Measurements from ENCODE around the gene BEST1. TPM values are rescaled to one million over a fixed set of nuclear protein-coding genes. Genes with fewer than 3 reads are reported as not detected.

Gene BEST1
- polyA plus RNA-seq, 2 of the 4 experiments (the other 2 are of a cell fraction), result 1.2 to 1.9 TPM

GRCh38 chr11:61961570-61962212, 11.5 kb downstream of the BEST1 start:
- CTCF ChIA-PET, result interaction anchor here (0.8 to 8.0 kb wide), 9 partner anchors 11 to 147 kb away, joined by 3 to 101 read pairs (median 7); partner anchors contain the start of gene BEST1
- DNase-seq (ENCODE audit: low read depth in 1 of 2, low spot score in 1 of 2), result peak; percentile 41 to 72

GRCh38 chr11:61962213-61963015, 12.3 kb downstream of the BEST1 start:
- POLR2A ChIA-PET, result interaction anchor here (0.6 to 4.6 kb wide), 16 partner anchors 10 to 165 kb away, joined by 3 to 66 read pairs (median 4); partner anchors contain the start of genes BEST1 and FADS3
- ATAC-seq (peak; percentile 36 to 47), DNase-seq (ENCODE audit: low read depth in 1 of 2, low spot score in 1 of 2) (peak; percentile 43 to 73), FAIRE-seq (no peak)
- no peak for TF ChIP-seq MAX (IDR thresholded peaks at IDR 0.05)
- TF ChIP-seq TFCP2L1 (CRISPR knock-in tag; IDR thresholded peaks at IDR 0.05), result peak; percentile 74; the same call in 1 of the 2 replicates
- no peak for TF ChIP-seq NR3C1 (IDR thresholded peaks at IDR 0.05)
- no peak for TF ChIP-seq KDM1A (IDR thresholded peaks at IDR 0.05; ENCODE audit: low read depth)
- 0 out of 2 replicates have a peak, but pooled peaks have one; percentile 23 for TF ChIP-seq ATOH8 (CRISPR knock-in tag; IDR thresholded peaks at IDR 0.05; ENCODE audit: low read depth)
- TF ChIP-seq RARB (CRISPR knock-in tag; IDR thresholded peaks at IDR 0.05), result peak; percentile 17; the same call in 1 of the 2 replicates
- peak in 1 of 2 experiments; percentile 10; a peak in 1 of 5 replicates for TF ChIP-seq EP300 (IDR thresholded peaks at IDR 0.05)
- 0 out of 2 replicates have a peak, but pooled peaks have one; percentile 5 for TF ChIP-seq PBX3 (IDR thresholded peaks at IDR 0.05)
- TF ChIP-seq HOXB5 (CRISPR knock-in tag; IDR thresholded peaks at IDR 0.05), result peak; percentile 76; the same call in 1 of the 2 replicates
- no peak for TF ChIP-seq EHF (CRISPR knock-in tag; IDR thresholded peaks at IDR 0.05)
- no peak for TF ChIP-seq USF2 (IDR thresholded peaks at IDR 0.05)
- TF ChIP-seq TP53 (CRISPR knock-in tag; IDR thresholded peaks at IDR 0.05), result peak; percentile 13; the same call in 1 of the 2 replicates
- TF ChIP-seq ZC3H11A (IDR thresholded peaks at IDR 0.05), result no peak
- TF ChIP-seq MYC (IDR thresholded peaks at IDR 0.05; ENCODE audit: borderline replicate concordance, low read length), result no peak
- no peak; the same call in 1 of the 2 replicates for TF ChIP-seq HOXA7 (CRISPR knock-in tag; IDR thresholded peaks at IDR 0.05)
- TF ChIP-seq SREBF2 (IDR thresholded peaks at IDR 0.05), result no peak
- peak; percentile 6; the same call in 1 of the 2 replicates for TF ChIP-seq MAZ (IDR thresholded peaks at IDR 0.05; ENCODE audit: borderline replicate concordance, low read depth, low read length)
- TF ChIP-seq FOSL2 (IDR thresholded peaks at IDR 0.05), result no peak
- TF ChIP-seq FOSL2 (CRISPR knock-in tag; IDR thresholded peaks at IDR 0.05), result 0 out of 2 replicates have a peak, but pooled peaks have one; percentile 5
- TF ChIP-seq ZSCAN20 (CRISPR knock-in tag; IDR thresholded peaks at IDR 0.05), result no peak
- TF ChIP-seq FOSB (CRISPR knock-in tag; IDR thresholded peaks at IDR 0.05), result no peak
- 0 out of 2 replicates have a peak, but pooled peaks have one; percentile 10 for TF ChIP-seq POLR2AphosphoS2 (conservative IDR thresholded peaks at IDR 0.05; ENCODE audit: low read length)
- WGBS (ENCODE audit: missing lambda C conversion rate), result 84% methylated on average over 12 of the region's 12 CpGs
- H3K4me1 ChIP-seq, result peaks cover 48% of the 10 kb centered on the region
- H3K4me2 ChIP-seq, result peak overlapping the region; percentile 98
- no peaks in the 10 kb centered on the region for H3K9me3 ChIP-seq
- CTCF ChIA-PET, result interaction anchor here (1.2 to 8.0 kb wide), 9 partner anchors 13 to 148 kb away, joined by 3 to 101 read pairs (median 11); partner anchors contain the start of gene BEST1
- H3K27ac ChIP-seq, result peak overlapping the region; percentile 97 to 99
- H3K4me3 ChIP-seq, result no peak overlapping the region; the same call in 2 of the 3 replicates

More at GRCh38 chr11:61961570-61962212, 11.5 kb downstream of the BEST1 start:
- no peak overlapping the region for H3K4me3 ChIP-seq
- peak; percentile 21 to 54 for ATAC-seq
- no peak for TF ChIP-seq USF2 (IDR thresholded peaks at IDR 0.05)
- no peak for TF ChIP-seq ESRRA (IDR thresholded peaks at IDR 0.05; ENCODE audit: borderline replicate concordance, low read length)
- TF ChIP-seq SREBF2 (IDR thresholded peaks at IDR 0.05), result no peak
- TF ChIP-seq POLR2AphosphoS2 (conservative IDR thresholded peaks at IDR 0.05; ENCODE audit: low read length), result peak; percentile 17; the same call in 1 of the 2 replicates
- peak; percentile 7; the same call in 1 of the 2 replicates for TF ChIP-seq ATOH8 (CRISPR knock-in tag; IDR thresholded peaks at IDR 0.05; ENCODE audit: low read depth)
- TF ChIP-seq NR3C1 (IDR thresholded peaks at IDR 0.05), result no peak
- TF ChIP-seq FOSL2 (IDR thresholded peaks at IDR 0.05), result no peak
- 0 out of 2 replicates have a peak, but pooled peaks have one; percentile 11 for TF ChIP-seq FOSL2 (CRISPR knock-in tag; IDR thresholded peaks at IDR 0.05)
- POLR2A ChIA-PET, result interaction anchor here (0.8 to 4.6 kb wide), 13 partner anchors 10 to 165 kb away, joined by 3 to 66 read pairs (median 5); partner anchors contain the start of genes BEST1 and FADS3
- H3K9me3 ChIP-seq, result no peaks in the 10 kb centered on the region
- H3K4me1 ChIP-seq, result peaks cover 48% of the 10 kb centered on the region
- H3K4me2 ChIP-seq, result peak overlapping the region; percentile 49
- peak overlapping the region; percentile 97 to 99 for H3K27ac ChIP-seq
- WGBS (ENCODE audit: missing lambda C conversion rate), result 81% methylated on average over 8 of the region's 8 CpGs
- no peak for FAIRE-seq

All from A549 (cell line).